ENCODE data around the gene YBEY.

DNA sequence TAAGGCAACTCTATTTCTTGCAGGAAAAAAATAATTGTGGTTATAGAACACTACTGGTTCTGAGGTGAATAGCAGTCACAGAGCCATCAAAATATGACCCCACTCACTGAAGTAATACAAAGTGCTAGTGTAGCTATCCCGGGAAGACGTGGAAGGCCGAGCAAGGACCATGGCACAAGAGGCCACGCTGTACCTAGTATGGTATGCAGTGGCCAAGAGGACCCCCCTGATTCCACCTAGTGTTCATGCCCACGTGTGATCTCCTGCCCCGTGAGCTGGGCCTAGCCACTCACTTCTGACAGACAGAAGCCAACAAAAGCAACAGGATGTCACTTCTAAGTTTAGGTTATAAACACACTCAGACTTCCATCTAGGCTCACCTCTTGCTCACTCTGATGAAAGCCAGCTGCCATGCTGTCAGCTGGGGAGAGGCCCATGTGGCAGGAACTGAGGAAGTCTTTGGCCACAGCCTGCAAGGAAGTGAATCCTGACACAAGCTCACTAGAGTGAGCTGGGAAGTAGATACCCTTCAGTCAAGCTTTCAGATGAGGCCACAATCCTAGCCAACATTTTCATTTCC, 35.9 kb upstream of the YBEY start:
- TF ChIP-seq POLR2A (IDR thresholded peaks at IDR 0.05; ENCODE audit: low read depth, low read length) = no peak
- no peak for TF ChIP-seq POLR2AphosphoS5 (IDR thresholded peaks at IDR 0.05; ENCODE audit: low read depth, low read length)

All from GM12892 (cell line).